Gastrocnemius medialis (tissue), 4 donors: ENCODE results near the gene PBXIP1.

Experiments used
- CTCF ChIP-seq, 5 experiments: fragments of 450-650 bp in 3 of 5; fragments of 200-600 bp in 2 of 5; sonication (generic) in 2 of 5; IDR thresholded peaks in 4 of 5; conservative IDR thresholded peaks in 1 of 5; 1 replicate in 4 of 5; 2 replicates in 1 of 5; pipeline ENCODE4 v1.5.1; 2016 to 2019; ENCODE audit warnings: antibody characterized with exemption in 5 of 5, mild to moderate bottlenecking in 3 of 5, moderate library complexity in 3 of 5
- POLR2A ChIP-seq, 2 donors: fragments of 450-650 bp; IDR thresholded peaks; one replicate each; pipeline ENCODE4 v1.6.1; 2017; ENCODE audit warnings: antibody characterized with exemption in 2 of 2, mild to moderate bottlenecking in 2 of 2, moderate library complexity in 2 of 2

- TF ChIP-seq CTCF (IDR thresholded peaks at IDR 0.05 in 4 of 5, conservative IDR thresholded peaks at IDR 0.05 in 1 of 5) (no peak), POLR2A (IDR thresholded peaks at IDR 0.05) (no peak)
Observed at GRCh38 chr1:154994269-154994587, 38.3 kb upstream of the PBXIP1 start.
